HCT116 (cell line): Measurements from ENCODE around the gene DCP1B. TPM values are rescaled to one million over a fixed set of nuclear protein-coding genes. Genes with fewer than 3 reads are reported as not detected.

ENCODE experiments used
- ATAC-seq: fragments of 200-7000 bp; cut with Tn5 transposase; 2 replicates; pipeline ENCODE4 v1.9.1; 2020; ENCODE audit warnings: mild to moderate bottlenecking, moderate library complexity
- BruUV-seq: library from RNA; stranded (reverse); fragments of 400-500 nt; replicated peaks from 2 replicates; lab custom pipeline; 2021; lab: Mats Ljungman, UMichigan
- CTCF ChIA-PET: fragments of 300-600 bp; sonication (Branson Sonifier 250); formaldehyde crosslinking; loops from one replicate; lab custom pipeline; 2021; ENCODE audit warnings: antibody characterized with exemption; lab: Charles Lee
- POLR2A ChIA-PET: fragments of 300-600, 350-600 bp; sonication (Branson Sonifier 250); formaldehyde crosslinking; loops from one replicate; lab custom pipeline; 2021; ENCODE audit warnings: antibody characterized with exemption; lab: Charles Lee
- RAD21 ChIA-PET, 2 experiments: fragments of 300-600 bp; sonication (Branson Sonifier 250); formaldehyde crosslinking; loops; one replicate each; lab custom pipeline; 2023; ENCODE audit warnings: low total read pairs in 2 of 2; ENCODE audit not compliant: uncharacterized antibody in 2 of 2, unreplicated experiment in 2 of 2, low non-redundant PET in 1 of 2; lab: Charles Lee
- DNase-seq: peaks from one replicate; pipeline ENCODE4 v3.0.0-alpha.2; 2010; ENCODE audit warnings: low read depth, low spot score
- H2AFZ ChIP-seq: fragments of 200-600 bp; shearing (Covaris generic), sonication (generic); 2 replicates; pipeline ENCODE4 v1.6.1; 2017; ENCODE audit warnings: low read depth, mixed run types, mixed read lengths, antibody characterized with exemption, low read length; ENCODE audit not compliant: poor library complexity, severe bottlenecking
- H3K27ac ChIP-seq: 2 replicates; pipeline ENCODE4 v1.5.1; 2012; ENCODE audit warnings: low read depth, low read length
- H3K27me3 ChIP-seq: fragments of 200-600 bp; sonication (generic); 2 replicates; pipeline ENCODE4 v1.6.1; 2016; ENCODE audit warnings: mixed run types, low read length, mixed read lengths; ENCODE audit not compliant: insufficient read depth
- H3K36me3 ChIP-seq, 2 experiments: fragments of 200-500 bp in 1 of 2; fragments of 200-600 bp in 1 of 2; sonication (Bioruptor generic) in 1 of 2; sonication (generic) in 1 of 2; 2 replicates each; pipeline versions ENCODE4 v1.5.1 to v1.6.1; 2014 to 2016; ENCODE audit warnings: low read length in 2 of 2, inconsistent platforms in 1 of 2, mixed read lengths in 1 of 2, mixed run types in 1 of 2; ENCODE audit not compliant: insufficient read depth in 2 of 2, control insufficient read depth in 1 of 2
- H3K4me1 ChIP-seq, 2 experiments: fragments of 200-600 bp in 1 of 2; sonication (generic) in 1 of 2; 2 replicates each; pipeline versions ENCODE4 v1.5.1 to v1.6.1; 2012 to 2017; ENCODE audit warnings: low read length in 2 of 2, inconsistent platforms in 1 of 2, mild to moderate bottlenecking in 1 of 2, mixed read lengths in 1 of 2, mixed run types in 1 of 2, moderate library complexity in 1 of 2; ENCODE audit not compliant: insufficient read depth in 2 of 2, control insufficient read depth in 1 of 2
- H3K4me2 ChIP-seq: fragments of 200-600 bp; sonication (generic); 2 replicates; pipeline ENCODE4 v1.6.1; 2017; ENCODE audit warnings: mixed run types, low read length, mixed read lengths
- H3K4me3 ChIP-seq, 2 experiments: fragments of 200-600 bp in 1 of 2; sonication (generic) in 1 of 2; replicated peaks in 1 of 2; 2 replicates each; pipeline ENCODE4 v1.5.1; 2011 to 2016; ENCODE audit warnings: low read length in 2 of 2, control low read depth in 1 of 2, low read depth in 1 of 2, mild to moderate bottlenecking in 1 of 2, mixed read lengths in 1 of 2, mixed run types in 1 of 2
- H3K79me2 ChIP-seq: fragments of 200-600 bp; sonication (generic); 2 replicates; pipeline ENCODE4 v1.6.1; 2017; ENCODE audit warnings: mild to moderate bottlenecking, mixed run types, low read length, moderate library complexity, mixed read lengths; ENCODE audit not compliant: insufficient read depth
- H3K9ac ChIP-seq: fragments of 200-600 bp; sonication (generic); 2 replicates; pipeline ENCODE4 v1.6.1; 2016; ENCODE audit warnings: low read length, mixed read lengths
- H3K9me2 ChIP-seq: fragments of 200-600 bp; sonication (generic), shearing (Covaris generic); 2 replicates; pipeline ENCODE4 v1.6.1; 2017; ENCODE audit warnings: mixed run types, mild to moderate bottlenecking, moderate library complexity; ENCODE audit not compliant: insufficient read depth
- H3K9me3 ChIP-seq, 2 experiments: fragments of 200-500 bp in 1 of 2; fragments of 200-600 bp in 1 of 2; sonication (Bioruptor generic) in 1 of 2; sonication (generic) in 1 of 2; 2 replicates each; pipeline ENCODE4 v1.6.1; 2014 to 2017; ENCODE audit warnings: low read length in 2 of 2, mixed read lengths in 2 of 2, inconsistent platforms in 1 of 2, low read depth in 1 of 2, mild to moderate bottlenecking in 1 of 2, mixed run types in 1 of 2, moderate library complexity in 1 of 2; ENCODE audit not compliant: control insufficient read depth in 1 of 2, insufficient read depth in 1 of 2
- H4K20me1 ChIP-seq: fragments of 200-600 bp; sonication (generic), shearing (Covaris generic); 2 replicates; pipeline ENCODE4 v1.6.1; 2017; ENCODE audit warnings: mixed run types, mild to moderate bottlenecking, moderate library complexity; ENCODE audit not compliant: insufficient read depth
- CBX3 ChIP-seq: IDR thresholded peaks from 2 replicates; pipeline ENCODE4 v1.6.1; 2012; ENCODE audit warnings: low read depth
- ELF1 ChIP-seq: IDR thresholded peaks from 2 replicates; pipeline ENCODE4 v1.6.1; 2012; ENCODE audit warnings: low read depth, borderline replicate concordance
- EZH2 ChIP-seq: fragments of 200-600 bp; sonication (generic); IDR thresholded peaks from 2 replicates; pipeline ENCODE4 v1.6.1; 2017; ENCODE audit warnings: antibody characterized with exemption, mixed run types
- JUND ChIP-seq: IDR thresholded peaks from 2 replicates; pipeline ENCODE4 v1.6.1; 2012
- POLR2AphosphoS5 ChIP-seq: IDR thresholded peaks from 2 replicates; pipeline ENCODE4 v1.6.1; 2011; ENCODE audit warnings: mild to moderate bottlenecking, low read depth, low read length, moderate library complexity
- RAD21 ChIP-seq: IDR thresholded peaks from 2 replicates; pipeline ENCODE4 v1.6.1; 2012; ENCODE audit warnings: low read depth, mild to moderate bottlenecking
- SIN3A ChIP-seq: IDR thresholded peaks from 2 replicates; pipeline ENCODE4 v1.6.1; 2012; ENCODE audit warnings: low read depth
- SRF ChIP-seq: IDR thresholded peaks from 2 replicates; pipeline ENCODE4 v1.6.1; 2012; ENCODE audit warnings: low read depth
- TCF7L2 ChIP-seq: IDR thresholded peaks from 2 replicates; pipeline ENCODE4 v1.7.0; 2011; ENCODE audit warnings: borderline replicate concordance, inconsistent platforms; ENCODE audit not compliant: insufficient read depth, insufficient read length; ENCODE audit errors: extremely low read depth
- ZFX ChIP-seq: fragments of 450-650 bp; IDR thresholded peaks from 2 replicates; pipeline ENCODE4 v1.6.1; 2017
- intact Hi-C: fragments of 100-400 bp; cut with micrococcal nuclease; formaldehyde crosslinking; loops from 2 replicates; pipeline ENCODE4 v1.10.0; 2022
- total RNA-seq: library from RNA; stranded (reverse); gene quantifications from one replicate; pipeline ENCODE4 v1.2.1, GENCODE V29; 2021; ENCODE audit not compliant: unreplicated experiment
- TF ChIP-seq, protein P1 (sequence below), 3 experiments: fragments of 200-600 bp in 1 of 3; sonication (generic) in 1 of 3; IDR thresholded peaks in 2 of 3; conservative IDR thresholded peaks in 1 of 3; 2 replicates each; pipeline ENCODE4 v1.5.1; 2012 to 2017; ENCODE audit warnings: low read depth in 2 of 3, low read length in 2 of 3, antibody characterized with exemption in 1 of 3, borderline replicate concordance in 1 of 3, control low read depth in 1 of 3, mild to moderate bottlenecking in 1 of 3, mixed read lengths in 1 of 3, mixed run types in 1 of 3, moderate library complexity in 1 of 3; ENCODE audit not compliant: insufficient read depth in 1 of 3

Gene DCP1B
- total RNA-seq, 1 experiment from 2014 or later, result 13.8 TPM

DNA sequence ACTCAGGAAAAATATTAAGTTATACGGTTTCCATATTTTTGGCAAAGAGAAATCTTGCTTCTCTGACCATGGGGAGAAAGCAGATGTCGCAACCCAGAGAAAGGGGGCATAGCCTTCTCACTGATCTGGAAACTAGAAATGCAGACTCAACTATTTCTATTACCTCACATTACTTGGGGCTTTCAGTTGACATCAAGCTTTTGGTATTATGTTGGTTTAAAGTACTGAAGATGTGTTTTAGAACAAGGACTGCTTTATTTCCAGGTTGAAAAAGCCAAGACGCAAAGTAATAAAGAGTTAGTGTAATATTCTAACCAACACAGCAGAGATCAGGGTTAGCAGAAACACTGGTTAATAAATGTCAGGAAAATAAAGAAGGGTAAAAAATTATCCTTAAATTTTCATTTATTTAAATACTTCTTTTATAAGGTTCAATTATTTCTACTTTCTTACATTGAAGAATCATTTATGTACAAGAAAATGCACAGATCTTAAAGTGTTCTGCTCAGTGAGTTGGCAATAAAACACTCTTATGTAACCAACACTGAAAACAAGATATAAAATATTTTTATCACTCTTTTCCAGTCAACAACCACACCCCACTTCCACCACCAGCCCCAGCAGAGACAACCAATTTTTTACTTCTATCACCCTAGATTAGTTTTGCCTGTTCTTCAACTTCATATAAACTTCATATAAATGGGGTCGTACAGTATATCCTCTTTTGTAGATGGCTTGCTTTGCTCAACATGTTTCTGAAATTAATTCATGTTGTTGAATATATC is 26.0 kb downstream of the DCP1B start:
- no peak overlapping the region for H3K4me3 ChIP-seq
- no peaks in the 10 kb centered on the region for H3K27me3 ChIP-seq
- H3K9me2 ChIP-seq, result no peaks in the 10 kb centered on the region
- ATAC-seq (no peak), DNase-seq (no peak)
- no peak overlapping the region for H2AFZ ChIP-seq
- H3K4me2 ChIP-seq, result no peak overlapping the region
- H3K4me1 ChIP-seq, result no peaks in the 10 kb centered on the region
- no peak overlapping the region for H3K9ac ChIP-seq
- no TSS peak for BruUV-seq
- no peaks in the 10 kb centered on the region for H4K20me1 ChIP-seq
- POLR2A ChIA-PET, result no interaction called here
- CTCF ChIA-PET, result no interaction called here
- TF ChIP-seq ELF1 (no peak), POLR2AphosphoS5 (no peak), JUND (no peak), EZH2 (no peak), SIN3A (no peak), SRF (no peak), ZFX (no peak), CBX3 (no peak), TCF7L2 (no peak), RAD21 (no peak)
- TF ChIP-seq, protein P1, sequence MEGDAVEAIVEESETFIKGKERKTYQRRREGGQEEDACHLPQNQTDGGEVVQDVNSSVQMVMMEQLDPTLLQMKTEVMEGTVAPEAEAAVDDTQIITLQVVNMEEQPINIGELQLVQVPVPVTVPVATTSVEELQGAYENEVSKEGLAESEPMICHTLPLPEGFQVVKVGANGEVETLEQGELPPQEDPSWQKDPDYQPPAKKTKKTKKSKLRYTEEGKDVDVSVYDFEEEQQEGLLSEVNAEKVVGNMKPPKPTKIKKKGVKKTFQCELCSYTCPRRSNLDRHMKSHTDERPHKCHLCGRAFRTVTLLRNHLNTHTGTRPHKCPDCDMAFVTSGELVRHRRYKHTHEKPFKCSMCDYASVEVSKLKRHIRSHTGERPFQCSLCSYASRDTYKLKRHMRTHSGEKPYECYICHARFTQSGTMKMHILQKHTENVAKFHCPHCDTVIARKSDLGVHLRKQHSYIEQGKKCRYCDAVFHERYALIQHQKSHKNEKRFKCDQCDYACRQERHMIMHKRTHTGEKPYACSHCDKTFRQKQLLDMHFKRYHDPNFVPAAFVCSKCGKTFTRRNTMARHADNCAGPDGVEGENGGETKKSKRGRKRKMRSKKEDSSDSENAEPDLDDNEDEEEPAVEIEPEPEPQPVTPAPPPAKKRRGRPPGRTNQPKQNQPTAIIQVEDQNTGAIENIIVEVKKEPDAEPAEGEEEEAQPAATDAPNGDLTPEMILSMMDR (IDR thresholded peaks at IDR 0.05 in 2 of 3, conservative IDR thresholded peaks at IDR 0.05 in 1 of 3; ENCODE audit: borderline replicate concordance in 1 of 3, insufficient read depth in 1 of 3, low read depth in 2 of 3, low read length in 2 of 3), result no peak
- intact Hi-C loops, result no loop called here
- no peaks in the 10 kb centered on the region for H3K9me3 ChIP-seq
- no peaks in the 10 kb centered on the region for H3K79me2 ChIP-seq
- RAD21 ChIA-PET, result no interaction called here
- no peak overlapping the region for H3K27ac ChIP-seq
- H3K36me3 ChIP-seq, result no peaks in the 10 kb centered on the region
